SK-N-SH (cell line): Measurements from ENCODE around the gene DNAJB6. TPM values are rescaled to one million over a fixed set of nuclear protein-coding genes. Genes with fewer than 3 reads are reported as not detected.

Experiments used
- CTCF ChIA-PET: fragments of 300-600, 350-600 bp; formaldehyde crosslinking; extraction: SDS; loops from one replicate; lab custom pipeline; 2021; lab: Yijun Ruan, JAX
- POLR2A ChIA-PET: fragments of 350-600 bp; sonication (Branson Sonifier 250); formaldehyde crosslinking; extraction: SDS; loops from one replicate; lab custom pipeline; 2020; ENCODE audit warnings: antibody characterized with exemption, inconsistent platforms; lab: Yijun Ruan, JAX
- DNase-seq: peaks from one replicate; pipeline ENCODE4 v3.0.0; 2012
- H2AFZ ChIP-seq: fragments of 200-600 bp; sonication (generic); 2 replicates; pipeline ENCODE4 v1.8.1; 2016; ENCODE audit warnings: antibody characterized with exemption, mild to moderate bottlenecking, low read depth
- H3F3A ChIP-seq: fragments of 200-600 bp; sonication (generic); replicated peaks from 2 replicates; pipeline ENCODE3; 2016; ENCODE audit warnings: antibody characterized with exemption, mild to moderate bottlenecking; ENCODE audit not compliant: insufficient read depth
- H3K27ac ChIP-seq, 2 experiments: fragments of 200-500 bp in 1 of 2; fragments of 200-600 bp in 1 of 2; sonication (Bioruptor generic) in 1 of 2; sonication (generic), shearing (Covaris generic) in 1 of 2; 2 replicates each; pipeline versions ENCODE4 v1.5.1 to v1.6.1; 2014 to 2016; ENCODE audit warnings: low read depth in 2 of 2, inconsistent platforms in 1 of 2, low read length in 1 of 2, mild to moderate bottlenecking in 1 of 2, mixed read lengths in 1 of 2
- H3K27me3 ChIP-seq: fragments of 200-600 bp; sonication (generic), shearing (Covaris generic); 2 replicates; pipeline ENCODE4 v1.6.1; 2016; ENCODE audit warnings: mixed run types; ENCODE audit not compliant: insufficient read depth
- H3K36me3 ChIP-seq, 2 experiments: fragments of 200-500 bp in 1 of 2; fragments of 200-600 bp in 1 of 2; sonication (Bioruptor generic) in 1 of 2; sonication (generic) in 1 of 2; replicated peaks in 1 of 2; 2 replicates each; pipeline versions ENCODE3 to v1.5.1; 2014 to 2016; ENCODE audit warnings: low read length in 1 of 2, mild to moderate bottlenecking in 1 of 2; ENCODE audit not compliant: insufficient read depth in 2 of 2, control insufficient read depth in 1 of 2
- H3K4me1 ChIP-seq, 2 experiments: fragments of 200-500 bp in 1 of 2; fragments of 200-600 bp in 1 of 2; sonication (Bioruptor generic) in 1 of 2; sonication (generic), shearing (Covaris generic) in 1 of 2; 2 replicates each; pipeline versions ENCODE4 v1.5.1 to v1.6.1; 2014 to 2016; ENCODE audit warnings: low read depth in 1 of 2, low read length in 1 of 2, mixed run types in 1 of 2; ENCODE audit not compliant: insufficient read depth in 2 of 2, control insufficient read depth in 1 of 2
- H3K4me2 ChIP-seq: fragments of 200-600 bp; sonication (generic), shearing (Covaris generic); 2 replicates; pipeline ENCODE4 v1.6.1; 2017; ENCODE audit warnings: mixed run types
- H3K4me3 ChIP-seq, 2 experiments: fragments of 200-500 bp in 1 of 2; fragments of 200-600 bp in 1 of 2; sonication (Bioruptor generic) in 1 of 2; sonication (generic), shearing (Covaris generic) in 1 of 2; 2 replicates each; pipeline versions ENCODE4 v1.5.1 to v1.8.1; 2014 to 2016; ENCODE audit warnings: low read depth in 2 of 2, inconsistent platforms in 1 of 2, low read length in 1 of 2, mild to moderate bottlenecking in 1 of 2, mixed read lengths in 1 of 2, moderate library complexity in 1 of 2
- H3K79me2 ChIP-seq: fragments of 200-600 bp; sonication (generic); 2 replicates; pipeline ENCODE4 v1.8.1; 2017; ENCODE audit warnings: mild to moderate bottlenecking; ENCODE audit not compliant: insufficient read depth
- H3K9ac ChIP-seq: fragments of 200-600 bp; sonication (generic); 2 replicates; pipeline ENCODE4 v1.6.1; 2017; ENCODE audit warnings: mixed run types
- H3K9me2 ChIP-seq: fragments of 200-600 bp; sonication (generic); 2 replicates; pipeline ENCODE4 v1.6.1; 2017; ENCODE audit warnings: mixed run types
- H3K9me3 ChIP-seq: fragments of 200-600 bp; sonication (generic); 2 replicates; pipeline ENCODE4 v1.6.1; 2017; ENCODE audit warnings: mixed run types, mild to moderate bottlenecking, moderate library complexity
- H4K20me1 ChIP-seq: fragments of 200-600 bp; sonication (generic); 2 replicates; pipeline ENCODE4 v1.6.1; 2017; ENCODE audit warnings: mild to moderate bottlenecking, mixed run types; ENCODE audit not compliant: insufficient read depth
- FOSL2 ChIP-seq: IDR thresholded peaks from 2 replicates; pipeline ENCODE4 v1.4.0; 2012; ENCODE audit warnings: low read depth, mild to moderate bottlenecking, moderate library complexity, borderline replicate concordance
- MEF2A ChIP-seq: IDR thresholded peaks from 2 replicates; pipeline ENCODE4 v1.4.0; 2012; ENCODE audit warnings: low read depth, borderline replicate concordance
- MXI1 ChIP-seq: IDR thresholded peaks from 2 replicates; pipeline ENCODE4 v1.6.1; 2012; ENCODE audit warnings: mild to moderate bottlenecking, low read depth, low read length, improper control_type of control experiment
- PBX3 ChIP-seq: IDR thresholded peaks from 2 replicates; pipeline ENCODE4; 2012
- RAD21 ChIP-seq: IDR thresholded peaks from 2 replicates; pipeline ENCODE4 v1.6.1; 2012; ENCODE audit warnings: mild to moderate bottlenecking, low read length
- TEAD4 ChIP-seq: IDR thresholded peaks from 2 replicates; pipeline ENCODE4 v1.4.0; 2012; ENCODE audit warnings: mild to moderate bottlenecking, borderline replicate concordance; ENCODE audit not compliant: insufficient read depth
- USF2 ChIP-seq: fragments of 150-350 bp; IDR thresholded peaks from 2 replicates; pipeline ENCODE4 v1.6.1; 2017; ENCODE audit warnings: antibody characterized with exemption, low read length, low read depth, borderline replicate concordance
- ZBTB33 ChIP-seq: IDR thresholded peaks from 2 replicates; pipeline ENCODE4 v1.4.0; 2012; ENCODE audit warnings: low read depth, borderline replicate concordance
- WGBS: methylation state at CpG from one replicate; pipeline ENCODE4 v1.1.6; 2017; ENCODE audit warnings: low lambda C conversion rate; 5-methylcytosine and 5-hydroxymethylcytosine counted together
- polyA plus RNA-seq, 3 experiments: library from polyadenylated mRNA; depleted of rRNA; stranded (reverse); fragments of >200 nt; gene quantifications; 2 replicates each; pipeline ENCODE4 v1.2.3, GENCODE V29; 2012

The DNAJB6 gene
- polyA plus RNA-seq, 1 of the 3 experiments (the other 2 are of a cell fraction), result 176 TPM

- no peak overlapping the region for H3K9ac ChIP-seq
- H3K4me3 ChIP-seq, result no peak overlapping the region
- no peaks in the 10 kb centered on the region for H4K20me1 ChIP-seq
- CTCF ChIA-PET, result interaction anchor here (1.0 to 1.5 kb wide), 2 partner anchors 13 to 910 kb away, joined by 3 read pairs; no protein-coding TSS in a partner anchor
- POLR2A ChIA-PET, result no interaction called here
- no peaks in the 10 kb centered on the region for H3K9me3 ChIP-seq
- H3K9me2 ChIP-seq, result no peaks in the 10 kb centered on the region
- H3K36me3 ChIP-seq, result no peaks in the 10 kb centered on the region
- H2AFZ ChIP-seq, result no peak overlapping the region
- no peak for TF ChIP-seq RAD21
- no peak for TF ChIP-seq ZBTB33
- no peak for TF ChIP-seq FOSL2
- no peak for TF ChIP-seq TEAD4
- no peak for TF ChIP-seq USF2
- no peak for TF ChIP-seq MEF2A
- no peaks in the 10 kb centered on the region for H3K79me2 ChIP-seq
- no peaks in the 10 kb centered on the region for H3F3A ChIP-seq
- no peak for DNase-seq
- H3K27me3 ChIP-seq, result no peaks in the 10 kb centered on the region
- H3K4me2 ChIP-seq, result no peak overlapping the region
- no peaks in the 10 kb centered on the region for H3K4me1 ChIP-seq
- 61% methylated on average over 22 of the region's 27 CpGs for WGBS
- no peak overlapping the region for H3K27ac ChIP-seq
These were observed 107.4 kb downstream of the DNAJB6 start for GRCh38 chr7:157444011-157444842.

- no peaks in the 10 kb centered on the region for H3K9me2 ChIP-seq
- no peak overlapping the region for H2AFZ ChIP-seq
- TF ChIP-seq MXI1 (no peak), PBX3 (no peak), ZBTB33 (no peak)
- H3K9me3 ChIP-seq, result no peaks in the 10 kb centered on the region
- H3K79me2 ChIP-seq, result no peaks in the 10 kb centered on the region
- H3K27me3 ChIP-seq, result no peaks in the 10 kb centered on the region
- H3K27ac ChIP-seq, result no peak overlapping the region
- H3K36me3 ChIP-seq, result no peaks in the 10 kb centered on the region
- H3K9ac ChIP-seq, result no peak overlapping the region
- no peak for DNase-seq
- CTCF ChIA-PET, result interaction anchor here (1.0 to 1.5 kb wide), 2 partner anchors 14 to 909 kb away, joined by 3 read pairs; no protein-coding TSS in a partner anchor
- 56% methylated on average over 9 of the region's 9 CpGs for WGBS
- no peaks in the 10 kb centered on the region for H4K20me1 ChIP-seq
- POLR2A ChIA-PET, result no interaction called here
- H3F3A ChIP-seq, result no peaks in the 10 kb centered on the region
- H3K4me1 ChIP-seq, result no peaks in the 10 kb centered on the region
- no peak overlapping the region for H3K4me2 ChIP-seq
- no peak overlapping the region for H3K4me3 ChIP-seq
These were observed 108.0 kb downstream of the DNAJB6 start for GRCh38 chr7:157444843-157445135.
